OCI-LY7 (cell line): ENCODE results near the gene YJU2. TPM values are rescaled to one million over a fixed set of nuclear protein-coding genes. Genes with fewer than 3 reads are reported as not detected.

Source experiments
- BruUV-seq: library from RNA; stranded (reverse); fragments of 400-500 nt; replicated peaks from 2 replicates; lab custom pipeline; 2021; lab: Mats Ljungman, UMichigan
- CTCF ChIA-PET: fragments of 300-600 bp; sonication (Branson Sonifier 250); formaldehyde crosslinking; loops from one replicate; lab custom pipeline; 2022; ENCODE audit warnings: antibody characterized with exemption; ENCODE audit not compliant: unreplicated experiment; lab: Charles Lee
- POLR2A ChIA-PET: fragments of 300-600 bp; sonication (Branson Sonifier 250); formaldehyde crosslinking; loops from one replicate; lab custom pipeline; 2022; ENCODE audit warnings: antibody characterized with exemption; lab: Charles Lee
- DNase-seq: peaks from one replicate; pipeline ENCODE4 v3.0.0-alpha.2; 2015; ENCODE audit warnings: low spot score
- H2AFZ ChIP-seq: fragments of 200-600 bp; sonication (generic), shearing (Covaris generic); 2 replicates; pipeline ENCODE4 v1.6.1; 2014; ENCODE audit warnings: mild to moderate bottlenecking, antibody characterized with exemption, low read length, moderate library complexity
- H3K27ac ChIP-seq: fragments of 200-600 bp; sonication (generic); 2 replicates; pipeline ENCODE4 v1.5.1; 2014; ENCODE audit warnings: mixed run types, low read depth, mild to moderate bottlenecking, moderate library complexity, low read length, inconsistent platforms; ENCODE audit not compliant: poor library complexity, severe bottlenecking
- H3K36me3 ChIP-seq: fragments of 200-600 bp; sonication (generic); 2 replicates; pipeline ENCODE4 v1.6.1; 2014; ENCODE audit warnings: mild to moderate bottlenecking, antibody characterized with exemption, low read length, moderate library complexity, mixed read lengths; ENCODE audit not compliant: insufficient read depth
- H3K4me1 ChIP-seq: fragments of 200-600 bp; sonication (generic); 2 replicates; pipeline ENCODE4 v1.5.1; 2014; ENCODE audit warnings: mild to moderate bottlenecking, low read length; ENCODE audit not compliant: insufficient read depth, poor library complexity, severe bottlenecking
- H3K4me2 ChIP-seq: fragments of 200-600 bp; sonication (generic); 2 replicates; pipeline ENCODE4 v1.6.1; 2014; ENCODE audit warnings: mild to moderate bottlenecking, low read length
- H3K4me3 ChIP-seq: fragments of 200-600 bp; sonication (generic); 2 replicates; pipeline ENCODE4 v1.5.1; 2014; ENCODE audit warnings: mild to moderate bottlenecking, low read depth, low read length; ENCODE audit not compliant: poor library complexity, severe bottlenecking
- H3K79me2 ChIP-seq: fragments of 200-600 bp; sonication (generic); 2 replicates; pipeline ENCODE4 v1.6.1; 2016; ENCODE audit warnings: low read depth, mild to moderate bottlenecking, low read length, moderate library complexity, mixed read lengths; ENCODE audit not compliant: insufficient read depth
- H3K9me2 ChIP-seq: fragments of 200-600 bp; sonication (generic); 2 replicates; pipeline ENCODE4 v1.6.1; 2016; ENCODE audit warnings: mild to moderate bottlenecking, low read length, mixed read lengths; ENCODE audit not compliant: insufficient read depth
- H3K9me3 ChIP-seq: fragments of 200-600 bp; sonication (generic); 2 replicates; pipeline ENCODE4 v1.6.1; 2014; ENCODE audit warnings: mild to moderate bottlenecking, mixed run types, low read length, mixed read lengths
- H4K20me1 ChIP-seq: fragments of 200-600 bp; sonication (generic); 2 replicates; pipeline ENCODE4 v1.6.1; 2014; ENCODE audit warnings: mild to moderate bottlenecking, antibody characterized with exemption, low read length, moderate library complexity, mixed read lengths; ENCODE audit not compliant: insufficient read depth
- EZH2phosphoT487 ChIP-seq: fragments of 200-600 bp; sonication (generic); IDR thresholded peaks from 2 replicates; pipeline ENCODE4 v1.6.1; 2018; ENCODE audit warnings: low read depth, borderline replicate concordance, mild to moderate bottlenecking, mixed run types, antibody characterized with exemption, low read length, moderate library complexity, mixed read lengths
- intact Hi-C: fragments of 100-400 bp; cut with micrococcal nuclease; formaldehyde crosslinking; loops from one replicate; pipeline ENCODE4 v1.10.0; 2022; ENCODE audit not compliant: unreplicated experiment
- total RNA-seq, 2 experiments: library from RNA; depleted of rRNA in 1 of 2; stranded (reverse); fragments of >200 nt in 1 of 2; shearing (Covaris generic) in 1 of 2; gene quantifications; 2 replicates each; pipeline ENCODE4 v1.2.3, GENCODE V29; 2014 to 2022
- TF ChIP-seq, protein P1 (sequence below): fragments of 200-600 bp; sonication (generic); conservative IDR thresholded peaks from 2 replicates; pipeline ENCODE4 v1.5.1; 2014; ENCODE audit warnings: mild to moderate bottlenecking, antibody characterized with exemption, low read length, moderate library complexity, mixed read lengths

YJU2 gene
- total RNA-seq, 2 experiments from 2014 or later, result 35.0 to 38.2 TPM

GRCh38 chr19:4278419-4279266, 31.8 kb downstream of the YJU2 start, which contains the start of gene SHD:
TSS of gene SHD (plus strand) at chr19:4279266. CDS start at chr19:4280064, 798 bp downstream.
- H3K4me3 ChIP-seq, result no peak within 1 kb of the TSS
- POLR2A ChIA-PET, result no interaction called here
- intact Hi-C loops, result no loop called here

GRCh38 chr19:4279267-4279529, 32.3 kb downstream of the YJU2 start:
- Histone ChIP-seq H4K20me1 (no peaks in the 10 kb centered on the region), H3K9me2 (no peaks in the 10 kb centered on the region), H3K4me1 (no peaks in the 10 kb centered on the region), H3K4me3 (no peak overlapping the region), H3K9me3 (no peaks in the 10 kb centered on the region), H3K27ac (no peak overlapping the region), H3K79me2 (no peaks in the 10 kb centered on the region), H3K4me2 (no peak overlapping the region), H3K36me3 (no peaks in the 10 kb centered on the region), H2AFZ (no peak overlapping the region)
- ChIA-PET POLR2A (no interaction called here), CTCF (no interaction called here)
- DNase-seq, result no peak
- BruUV-seq, result no TSS peak
- intact Hi-C loops, result no loop called here
- TF ChIP-seq, protein P1, sequence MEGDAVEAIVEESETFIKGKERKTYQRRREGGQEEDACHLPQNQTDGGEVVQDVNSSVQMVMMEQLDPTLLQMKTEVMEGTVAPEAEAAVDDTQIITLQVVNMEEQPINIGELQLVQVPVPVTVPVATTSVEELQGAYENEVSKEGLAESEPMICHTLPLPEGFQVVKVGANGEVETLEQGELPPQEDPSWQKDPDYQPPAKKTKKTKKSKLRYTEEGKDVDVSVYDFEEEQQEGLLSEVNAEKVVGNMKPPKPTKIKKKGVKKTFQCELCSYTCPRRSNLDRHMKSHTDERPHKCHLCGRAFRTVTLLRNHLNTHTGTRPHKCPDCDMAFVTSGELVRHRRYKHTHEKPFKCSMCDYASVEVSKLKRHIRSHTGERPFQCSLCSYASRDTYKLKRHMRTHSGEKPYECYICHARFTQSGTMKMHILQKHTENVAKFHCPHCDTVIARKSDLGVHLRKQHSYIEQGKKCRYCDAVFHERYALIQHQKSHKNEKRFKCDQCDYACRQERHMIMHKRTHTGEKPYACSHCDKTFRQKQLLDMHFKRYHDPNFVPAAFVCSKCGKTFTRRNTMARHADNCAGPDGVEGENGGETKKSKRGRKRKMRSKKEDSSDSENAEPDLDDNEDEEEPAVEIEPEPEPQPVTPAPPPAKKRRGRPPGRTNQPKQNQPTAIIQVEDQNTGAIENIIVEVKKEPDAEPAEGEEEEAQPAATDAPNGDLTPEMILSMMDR, result no peak
- TF ChIP-seq EZH2phosphoT487, result no peak

More at GRCh38 chr19:4278419-4279266, 31.8 kb downstream of the YJU2 start, which contains the start of gene SHD:
- no TSS peak for BruUV-seq
- Histone ChIP-seq H3K4me2 (no peak within 1 kb of the TSS), H3K4me1 (no peaks in the 10 kb centered on the region), H4K20me1 (no peaks in the 10 kb centered on the region), H3K9me2 (no peaks in the 10 kb centered on the region), H3K36me3 (no peaks in the 10 kb centered on the region), H3K79me2 (no peaks in the 10 kb centered on the region), H3K9me3 (no peaks in the 10 kb centered on the region), H3K27ac (no peak within 1 kb of the TSS), H2AFZ (no peak within 1 kb of the TSS)
- CTCF ChIA-PET, result no interaction called here
- DNase-seq, result no peak
- TF ChIP-seq, protein P1, result no peak
- no peak for TF ChIP-seq EZH2phosphoT487
